ENCODE data around the gene TESMIN.

TESMIN gene

GRCh38 chr11:68750195-68751003 lies 921 bp downstream of the TESMIN start:
- TF ChIP-seq CTCF (IDR thresholded peaks at IDR 0.05; ENCODE audit: insufficient read depth, missing control alignments): no peak
- DNase-seq (ENCODE audit: insufficient read length, low spot score): no peak
- no peak for FAIRE-seq

- DNase-seq (ENCODE audit: insufficient read length, low spot score): no peak
- FAIRE-seq: no peak
Observed at GRCh38 chr11:68749229-68750123, 1.8 kb downstream of the TESMIN start.

GRCh38 chr11:68748061-68748460 lies 3.3 kb downstream of the TESMIN start:
- FAIRE-seq: no peak
- TF ChIP-seq CTCF (IDR thresholded peaks at IDR 0.05; ENCODE audit: insufficient read depth, missing control alignments): no peak
- DNase-seq (ENCODE audit: insufficient read length, low spot score): no peak

More at GRCh38 chr11:68749229-68750123, 1.8 kb downstream of the TESMIN start:
- TF ChIP-seq CTCF (IDR thresholded peaks at IDR 0.05; ENCODE audit: insufficient read depth, missing control alignments): no peak

GRCh38 chr11:68743539-68743938 lies 7.8 kb downstream of the TESMIN start:
- DNase-seq (ENCODE audit: insufficient read length, low spot score) (no peak), FAIRE-seq (no peak)
- TF ChIP-seq CTCF (IDR thresholded peaks at IDR 0.05; ENCODE audit: insufficient read depth, missing control alignments): no peak

GRCh38 chr11:68741463-68741862 lies 9.9 kb downstream of the TESMIN start:
- FAIRE-seq (no peak), DNase-seq (ENCODE audit: insufficient read length, low spot score) (no peak)
- TF ChIP-seq CTCF (IDR thresholded peaks at IDR 0.05; ENCODE audit: insufficient read depth, missing control alignments): no peak

GRCh38 chr11:68735646-68736045 lies 15.7 kb downstream of the TESMIN start:
- DNase-seq (ENCODE audit: insufficient read length, low spot score) (no peak), FAIRE-seq (no peak)
- TF ChIP-seq CTCF (IDR thresholded peaks at IDR 0.05; ENCODE audit: insufficient read depth, missing control alignments): no peak

Measured in D721Med (cell line).